Astrocyte of the spinal cord (primary cell): ENCODE measurements around the gene CLIP3.
"Not testable (repeated sequence)": the region's sequence is repeated elsewhere in the genome, so short reads cannot be mapped to it uniquely, and the experiment has no call there.

Source experiments
- DNase-seq: peaks from one replicate; pipeline ENCODE4 v3.0.0; 2011; ENCODE audit warnings: low read depth, low spot score
- H3K4me3 ChIP-seq: 2 replicates; pipeline ENCODE4 v1.5.1; 2011; ENCODE audit warnings: low read depth, mild to moderate bottlenecking, low read length, moderate library complexity
- CTCF ChIP-seq: IDR thresholded peaks from 2 replicates; pipeline ENCODE4 v1.5.1; 2012; ENCODE audit warnings: low read depth, mild to moderate bottlenecking, low read length, inconsistent platforms
- in situ Hi-C: cut with HindIII; loops from 2 replicates; pipeline ENCODE4 v1.10.0; 2017; ENCODE audit warnings: low sequenced_read_pairs

CLIP3 gene

GRCh38 chr19:36047835-36048234 is 15.2 kb upstream of the CLIP3 start:
- no peak for TF ChIP-seq CTCF
- no peak overlapping the region for H3K4me3 ChIP-seq
- in situ Hi-C loops: no loop called here
- DNase-seq: no peak

GRCh38 chr19:36046443-36047050 is 13.9 kb upstream of the CLIP3 start:
- H3K4me3 ChIP-seq: no peak overlapping the region
- no peak for DNase-seq
- in situ Hi-C loops: no loop called here

GRCh38 chr19:36043952-36044351 is 11.3 kb upstream of the CLIP3 start:
- H3K4me3 ChIP-seq: no peak overlapping the region
- DNase-seq: no peak
- in situ Hi-C loops: no loop called here
- TF ChIP-seq CTCF: no peak

More at GRCh38 chr19:36046443-36047050, 13.9 kb upstream of the CLIP3 start:
- no peak for TF ChIP-seq CTCF

- no peak for TF ChIP-seq CTCF
- peak; percentile 43 for DNase-seq
- no peak overlapping the region for H3K4me3 ChIP-seq
- in situ Hi-C loops: no loop called here
These were observed 9.2 kb upstream of the CLIP3 start for GRCh38 chr19:36041831-36042230.

GRCh38 chr19:36041092-36041491 is 8.4 kb upstream of the CLIP3 start:
- in situ Hi-C loops, H3K4me3 ChIP-seq, DNase-seq: not testable (repeated sequence)

- in situ Hi-C loops: no loop called here
- no peak for TF ChIP-seq CTCF
- no peak for DNase-seq
- no peak overlapping the region for H3K4me3 ChIP-seq
These were observed 7.8 kb upstream of the CLIP3 start for GRCh38 chr19:36040495-36040894.

- no peak for TF ChIP-seq CTCF
- DNase-seq: no peak
- H3K4me3 ChIP-seq: no peak overlapping the region
- in situ Hi-C loops: no loop called here
These were observed 1.4 kb downstream of the CLIP3 start for GRCh38 chr19:36031308-36031707.
